ENCODE results near the gene NFKBIB. TPM values are rescaled to one million over a fixed set of nuclear protein-coding genes. Genes with fewer than 3 reads are reported as not detected.

NFKBIB gene
- total and polyA plus RNA-seq, 7 donors, result 13.8 to 63.9 (median 20.2) TPM

GRCh38 chr19:38922482-38922881 lies 22.7 kb downstream of the NFKBIB start:
- Histone ChIP-seq H3K36me3 (peaks cover 0 to 43% (median 7%) of the 10 kb centered on the region in 4 donors), H3K4me3 (no peak overlapping the region), H3K4me1 (no peaks in the 10 kb centered on the region), H3K27ac (no peak overlapping the region), H3K9me3 (no peaks in the 10 kb centered on the region), H3K27me3 (no peaks in the 10 kb centered on the region)
- 96 to 98% methylated on average over 5 of the region's 5 CpGs for WGBS, 2 donors
- intact Hi-C loops (cut with DNase I), result no loop called here
- no peak for DNase-seq
- TF ChIP-seq POLR2A (IDR thresholded peaks at IDR 0.05) (no peak), POLR2AphosphoS5 (IDR thresholded peaks at IDR 0.05) (no peak), CTCF (IDR thresholded peaks at IDR 0.05) (no peak), EP300 (IDR thresholded peaks at IDR 0.05) (no peak)

- TF ChIP-seq EP300 (IDR thresholded peaks at IDR 0.05), result no peak
- no peak for TF ChIP-seq POLR2AphosphoS5 (IDR thresholded peaks at IDR 0.05)
- TF ChIP-seq POLR2A (IDR thresholded peaks at IDR 0.05), result no peak
- TF ChIP-seq CTCF (IDR thresholded peaks at IDR 0.05), result no peak
- Histone ChIP-seq H3K9me3 (no peaks in the 10 kb centered on the region), H3K36me3 (peaks cover 0 to 43% (median 7%) of the 10 kb centered on the region in 4 donors), H3K27ac (no peak overlapping the region), H3K27me3 (no peaks in the 10 kb centered on the region), H3K4me3 (no peak overlapping the region), H3K4me1 (peaks cover 0 to 1% (median 0%) of the 10 kb centered on the region in 4 donors)
- intact Hi-C loops (cut with DNase I), result no loop called here
- no peak for DNase-seq
- 93 to 97% methylated on average over 7 of the region's 7 CpGs for WGBS, 2 donors
Observed at GRCh38 chr19:38924388-38924787, 24.6 kb downstream of the NFKBIB start.

- Histone ChIP-seq H3K36me3 (peaks cover 0 to 42% (median 15%) of the 10 kb centered on the region in 4 donors), H3K4me3 (no peak overlapping the region), H3K4me1 (peaks cover 0 to 27% (median 21%) of the 10 kb centered on the region in 4 donors), H3K9me3 (no peaks in the 10 kb centered on the region), H3K27ac (no peak overlapping the region), H3K27me3 (no peaks in the 10 kb centered on the region)
- WGBS, 2 donors, result 77 to 86% methylated on average over 4 of the region's 4 CpGs
- TF ChIP-seq POLR2A (IDR thresholded peaks at IDR 0.05) (no peak), POLR2AphosphoS5 (IDR thresholded peaks at IDR 0.05) (no peak), CTCF (IDR thresholded peaks at IDR 0.05) (no peak), EP300 (IDR thresholded peaks at IDR 0.05) (no peak)
- intact Hi-C loops (cut with DNase I), result no loop called here
- no peak for DNase-seq
Observed at GRCh38 chr19:38928391-38929001, 28.7 kb downstream of the NFKBIB start.

- peak in 1 of 4 donors; percentile 48 for TF ChIP-seq POLR2AphosphoS5 (IDR thresholded peaks at IDR 0.05)
- peak; percentile 95 to 98 (median 98) for TF ChIP-seq CTCF (IDR thresholded peaks at IDR 0.05)
- TF ChIP-seq EP300 (IDR thresholded peaks at IDR 0.05), result no peak
- H3K4me3 ChIP-seq, result peak within 1 kb of the TSS; percentile 59 to 73 (median 64)
- peaks cover 0 to 27% (median 21%) of the 10 kb centered on the region in 4 donors for H3K4me1 ChIP-seq
- intact Hi-C loops (cut with DNase I), result loop anchor here (1.0 to 5.0 kb wide), 6 partner anchors 29 to 527 kb away; partner anchors contain the start of genes EIF3K, FAM98C and MAP4K1
- peak; percentile 96 for DNase-seq
- no peaks in the 10 kb centered on the region for H3K9me3 ChIP-seq
- no peaks in the 10 kb centered on the region for H3K27me3 ChIP-seq
- H3K27ac ChIP-seq, result peak within 1 kb of the TSS; percentile 84 to 91 (median 89)
- H3K36me3 ChIP-seq, result peaks cover 0 to 26% (median 10%) of the 10 kb centered on the region in 4 donors
- 2 to 3% methylated on average over 49 of the region's 49 CpGs for WGBS, 2 donors
Observed at GRCh38 chr19:38929929-38930775, 30.4 kb downstream of the NFKBIB start, which contains the start of gene SARS2. Gene SARS2 (minus strand): TSS chr19:38930763. CDS start chr19:38930736, 27 bp downstream.
